Measurements from ENCODE around the gene OR51B4.
"Not testable (repeated sequence)": the region's sequence is repeated elsewhere in the genome, so short reads cannot be mapped to it uniquely, and the experiment has no call there.

OR51B4 gene, protein sequence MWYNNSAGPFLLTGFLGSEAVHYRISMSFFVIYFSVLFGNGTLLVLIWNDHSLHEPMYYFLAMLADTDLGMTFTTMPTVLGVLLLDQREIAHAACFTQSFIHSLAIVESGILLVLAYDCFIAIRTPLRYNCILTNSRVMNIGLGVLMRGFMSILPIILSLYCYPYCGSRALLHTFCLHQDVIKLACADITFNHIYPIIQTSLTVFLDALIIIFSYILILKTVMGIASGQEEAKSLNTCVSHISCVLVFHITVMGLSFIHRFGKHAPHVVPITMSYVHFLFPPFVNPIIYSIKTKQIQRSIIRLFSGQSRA

DNA sequence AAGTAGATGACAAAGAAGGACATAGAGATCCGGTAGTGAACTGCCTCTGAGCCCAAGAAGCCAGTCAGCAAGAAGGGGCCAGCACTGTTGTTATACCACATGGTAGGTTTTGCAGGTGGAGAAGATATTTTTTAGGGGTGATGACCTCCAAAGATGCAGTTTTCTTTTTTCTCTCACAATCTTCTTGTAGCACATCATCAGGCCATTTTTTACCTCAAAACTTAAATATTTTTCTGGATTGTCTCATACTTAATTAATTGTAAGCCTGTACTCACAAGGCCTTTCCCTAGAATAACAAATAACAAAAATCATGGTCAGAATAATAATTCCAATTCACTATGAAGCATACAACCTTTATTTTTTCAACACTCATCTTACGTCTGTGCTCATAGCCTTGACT, at the start of gene OR51B4:
Gene OR51B4, minus strand, starts transcription at position 101 of the 400 bp plus-strand sequence. Its CDS starts 0 bp downstream, at position 101.
- TF ChIP-seq ZNF274 (IDR thresholded peaks at IDR 0.05; ENCODE audit: low read depth, low read length), result no peak
- no peak within 1 kb of the TSS for H3K4me3 ChIP-seq (ENCODE audit: low read length)

DNA sequence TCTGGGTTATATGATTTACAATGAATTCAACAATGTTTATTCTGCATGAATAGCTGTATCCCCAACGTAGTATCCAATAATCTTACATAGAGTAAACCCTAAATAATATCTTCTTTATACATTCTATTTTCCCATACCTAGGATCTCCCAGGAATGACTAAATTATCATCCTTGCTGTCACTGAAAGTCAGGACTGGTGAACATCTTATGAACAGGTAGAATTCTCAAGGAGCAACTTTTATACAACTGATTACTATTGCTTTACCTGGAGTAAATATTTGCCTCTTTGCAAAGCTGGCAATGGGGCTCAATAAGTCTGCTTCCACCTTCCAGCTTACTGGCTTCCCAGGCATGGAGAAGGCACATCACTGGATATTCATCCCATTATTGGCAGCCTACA, 49.5 kb upstream of the OR51B4 start, which contains the start of gene OR51B6:
Gene OR51B6, plus strand, starts transcription at position 301 of the 400 bp plus-strand sequence. Its CDS starts 0 bp downstream, at position 301.
- no peak for TF ChIP-seq ZNF274 (IDR thresholded peaks at IDR 0.05; ENCODE audit: low read depth, low read length)
- H3K4me3 ChIP-seq (ENCODE audit: low read length), result no peak within 1 kb of the TSS

DNA sequence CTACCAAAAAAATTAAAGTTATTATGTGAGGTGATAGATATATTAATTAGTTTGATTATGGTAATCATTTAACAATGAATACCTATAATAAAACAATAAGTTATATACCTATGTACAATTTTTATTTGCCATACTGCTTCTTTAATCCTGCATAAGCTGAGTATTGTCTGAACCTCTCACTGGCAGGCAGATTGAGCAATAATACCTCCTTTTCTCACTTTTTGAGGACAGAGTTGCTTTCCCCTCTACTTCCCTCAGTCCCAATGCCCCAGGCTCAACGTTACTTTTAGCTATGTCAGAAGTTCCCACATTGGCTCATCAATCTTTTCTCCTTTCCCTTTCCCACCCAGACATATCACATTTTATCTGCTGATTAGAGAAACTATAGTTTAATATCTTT, 47.8 kb upstream of the OR51B4 start:
- no peak overlapping the region for H3K4me3 ChIP-seq (ENCODE audit: low read length)
- TF ChIP-seq ZNF274 (IDR thresholded peaks at IDR 0.05; ENCODE audit: low read depth, low read length), result no peak

DNA sequence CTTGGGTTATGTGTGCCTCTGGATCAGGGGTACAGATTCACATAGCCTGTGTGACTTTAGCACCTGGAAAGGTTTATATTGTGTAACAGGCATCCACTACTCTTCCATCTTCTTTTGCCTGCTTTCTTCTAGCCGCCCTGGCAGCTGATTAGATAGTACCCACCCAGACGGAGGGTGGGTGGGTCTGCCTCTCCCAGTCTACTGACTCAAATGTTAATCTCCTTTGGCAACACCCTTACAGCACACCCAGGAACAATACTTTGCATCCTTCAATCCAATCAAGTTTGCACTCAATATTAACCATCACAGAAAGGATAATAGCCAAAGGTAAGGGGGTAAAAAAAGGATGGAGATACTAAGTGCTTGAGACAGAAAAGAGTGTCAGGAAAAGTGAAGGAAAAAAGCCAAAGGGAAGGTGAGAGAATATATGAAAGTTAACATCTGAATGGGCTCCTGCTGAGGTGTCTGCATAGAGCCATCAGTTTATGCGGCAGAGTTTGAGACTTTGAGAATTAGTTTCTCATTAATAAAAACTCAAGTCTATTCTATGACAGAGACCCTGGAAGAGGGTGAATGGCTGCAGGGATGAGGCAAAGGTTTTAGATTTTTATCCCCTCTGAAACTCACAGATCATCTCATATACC, 46.9 kb upstream of the OR51B4 start:
- no peak overlapping the region for H3K4me3 ChIP-seq (ENCODE audit: low read length)
- no peak for TF ChIP-seq ZNF274 (IDR thresholded peaks at IDR 0.05; ENCODE audit: low read depth, low read length)

DNA sequence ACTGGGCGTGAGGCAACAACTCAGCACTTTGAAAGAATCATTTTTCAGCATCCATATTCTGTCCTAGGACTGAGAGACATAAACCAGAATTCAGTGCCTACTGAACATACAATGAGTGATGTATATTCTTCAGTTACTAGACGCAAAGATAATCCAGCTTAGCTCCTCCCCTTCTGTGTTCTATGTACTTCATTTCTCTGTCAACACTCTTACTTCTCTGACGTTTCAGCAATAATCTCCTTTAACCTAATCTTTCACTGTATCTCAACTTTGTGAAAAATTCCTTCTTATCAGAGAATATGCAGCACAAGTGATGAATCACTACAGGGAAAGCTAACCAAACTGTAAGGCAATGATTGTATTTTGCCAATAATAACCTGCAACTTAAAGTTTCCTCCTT, 44.1 kb upstream of the OR51B4 start:
- H3K4me3 ChIP-seq (ENCODE audit: low read length), result no peak overlapping the region
- TF ChIP-seq ZNF274 (IDR thresholded peaks at IDR 0.05; ENCODE audit: low read depth, low read length), result no peak

DNA sequence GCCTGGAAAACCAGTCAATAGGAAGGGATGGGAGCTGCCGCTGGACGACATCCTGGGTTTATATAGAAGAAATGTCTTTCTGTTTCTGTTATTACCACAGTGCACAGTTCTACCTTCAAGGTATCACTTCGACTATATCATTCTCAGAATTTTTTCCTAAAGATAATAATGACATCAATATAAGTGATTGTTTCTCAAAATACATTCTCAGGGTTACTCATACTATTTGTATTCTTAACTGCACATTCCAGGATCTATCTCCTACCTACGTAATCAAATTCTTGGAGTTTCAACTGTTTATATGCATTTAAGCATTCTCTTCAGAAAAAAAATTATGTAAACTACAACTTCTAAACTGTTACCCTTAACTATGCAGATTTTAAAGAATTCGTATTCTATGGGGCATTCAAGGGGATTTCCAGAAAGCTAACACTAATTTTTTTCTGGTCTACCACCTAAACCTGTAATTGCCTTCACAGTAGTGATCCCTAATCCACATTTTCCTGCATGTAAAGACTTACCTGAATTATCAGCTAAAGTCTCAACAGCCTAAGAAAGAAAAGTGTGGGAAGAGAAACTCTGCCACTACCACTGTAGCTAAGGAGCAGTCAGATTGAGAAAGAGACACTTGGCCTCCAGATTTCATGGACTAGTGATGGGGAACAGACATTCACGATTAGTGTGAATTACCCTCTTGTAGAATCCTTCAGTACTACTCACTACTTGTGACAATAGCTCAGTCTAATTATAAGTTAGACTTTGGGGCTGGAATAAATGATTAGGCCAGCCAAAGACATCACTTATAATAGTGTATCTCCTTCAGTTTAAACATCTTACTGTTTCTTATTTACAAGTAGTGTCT, 42.0 kb upstream of the OR51B4 start, which contains the start of gene OR51B5:
Gene OR51B5, minus strand, starts transcription at position 51 of the 862 bp plus-strand sequence. Its CDS starts 0 bp downstream, at position 51.
- no peak for TF ChIP-seq ZNF274 (IDR thresholded peaks at IDR 0.05; ENCODE audit: low read depth, low read length)
- no peak within 1 kb of the TSS for H3K4me3 ChIP-seq (ENCODE audit: low read length)

DNA sequence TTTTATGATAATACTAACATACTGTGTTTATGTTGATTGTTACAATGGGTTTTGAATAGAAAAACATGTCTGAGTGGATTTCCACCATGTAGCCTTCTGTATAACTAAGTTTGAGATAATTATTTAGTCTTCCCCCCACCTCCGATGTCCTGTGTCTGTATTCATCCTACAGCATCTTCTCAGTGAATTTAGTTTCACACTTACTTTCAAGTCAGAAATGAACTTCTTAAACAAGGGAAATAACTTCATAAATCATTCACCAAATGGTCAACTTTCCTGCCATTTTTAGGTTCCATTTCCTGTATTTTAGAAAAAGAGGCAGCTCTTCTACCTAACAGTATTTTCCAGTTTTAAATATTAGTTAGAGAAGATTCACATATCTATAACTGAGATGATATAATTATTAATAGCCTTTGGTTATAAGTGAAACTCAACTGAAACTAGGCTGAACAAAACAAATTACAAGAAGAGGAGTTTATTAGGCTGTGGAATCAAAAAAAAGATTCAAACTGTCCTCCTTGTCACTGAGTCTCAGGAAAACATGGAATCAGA, 38.1 kb upstream of the OR51B4 start:
- no peak for TF ChIP-seq ZNF274 (IDR thresholded peaks at IDR 0.05; ENCODE audit: low read depth, low read length)

DNA sequence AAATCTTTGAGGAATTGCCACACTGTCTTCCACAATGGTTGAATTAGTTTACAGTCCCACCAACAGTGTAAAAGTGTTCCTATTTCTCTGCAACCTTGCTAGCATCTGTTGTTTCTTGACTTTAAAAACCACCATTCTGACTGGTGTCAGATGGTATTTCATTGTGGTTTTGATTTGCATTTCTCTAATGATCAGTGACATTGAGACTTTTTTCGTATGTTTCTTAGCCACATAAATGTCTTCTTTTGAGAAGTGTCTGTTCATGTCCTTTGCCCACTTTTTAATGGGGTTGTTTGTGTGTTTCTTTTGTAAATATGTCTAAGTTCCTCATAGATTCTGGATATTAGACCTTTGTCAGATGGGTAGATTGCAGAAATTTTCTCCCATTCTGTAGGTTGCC, 35.5 kb upstream of the OR51B4 start:
- not testable (repeated sequence) for H3K4me3 ChIP-seq (ENCODE audit: low read length)

More for the DNA sequence above, 38.1 kb upstream of the OR51B4 start:
- H3K4me3 ChIP-seq (ENCODE audit: low read length), result no peak overlapping the region

DNA sequence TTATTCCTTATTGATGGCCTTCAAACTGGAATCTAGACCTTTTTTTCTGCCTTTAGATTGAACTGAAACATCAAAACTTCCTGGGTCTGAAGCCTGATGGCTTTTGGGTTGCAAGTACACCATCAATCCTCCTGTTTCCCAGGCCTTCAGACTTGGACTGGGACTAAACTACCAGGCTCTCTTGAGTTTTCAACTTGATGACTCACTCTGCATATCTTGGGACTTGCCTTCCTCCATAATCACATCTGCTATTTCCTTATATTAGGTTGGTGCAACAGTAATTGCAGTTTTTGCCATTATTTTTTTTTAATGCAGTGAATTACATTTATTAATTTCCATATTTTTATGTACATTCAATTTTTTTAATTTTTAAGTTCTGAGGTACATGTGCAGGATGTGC, 34.6 kb upstream of the OR51B4 start:
- TF ChIP-seq ZNF274 (IDR thresholded peaks at IDR 0.05; ENCODE audit: low read depth, low read length), result no peak
- no peak overlapping the region for H3K4me3 ChIP-seq (ENCODE audit: low read length)

DNA sequence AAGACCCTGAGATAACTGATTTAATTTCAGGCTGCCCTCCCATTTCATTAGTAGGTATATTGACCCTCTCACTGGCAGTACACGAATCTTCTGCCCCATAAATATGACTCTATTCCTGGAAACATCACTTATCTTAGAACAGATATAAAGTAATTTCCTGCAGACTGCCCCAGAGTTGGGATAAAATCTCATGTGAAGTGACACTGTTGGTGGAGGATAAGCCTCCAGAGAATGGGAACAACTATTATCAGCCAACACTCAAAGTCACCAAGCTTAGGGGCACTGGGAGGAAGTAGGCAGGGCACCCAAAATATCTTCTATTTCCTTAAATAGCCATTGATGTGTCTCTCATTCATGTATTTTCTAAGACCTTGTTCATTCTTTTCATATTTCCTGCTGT, 33.4 kb upstream of the OR51B4 start:
- no peak for TF ChIP-seq ZNF274 (IDR thresholded peaks at IDR 0.05; ENCODE audit: low read depth, low read length)
- no peak overlapping the region for H3K4me3 ChIP-seq (ENCODE audit: low read length)

DNA sequence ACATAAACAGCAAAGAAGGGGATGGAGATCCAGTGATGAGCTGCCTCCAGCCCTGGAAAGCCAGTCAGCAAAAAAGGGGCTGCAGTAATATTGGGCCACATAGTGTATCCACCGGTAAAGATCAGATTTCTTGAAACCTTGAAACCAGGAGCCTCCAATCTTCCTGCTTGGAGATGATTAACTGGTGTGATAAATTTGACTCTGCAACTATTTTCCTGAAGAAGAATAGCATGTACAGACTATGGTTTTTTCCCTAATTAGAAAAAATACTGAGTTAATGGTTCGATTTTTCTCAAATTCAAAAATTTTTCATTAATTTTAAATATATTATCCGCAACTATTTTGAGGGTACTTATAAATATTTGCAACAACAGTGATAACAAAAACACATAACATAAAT, 22.5 kb upstream of the OR51B4 start, which contains the start of gene OR51B2:
Gene OR51B2, minus strand, starts transcription at position 101 of the 400 bp plus-strand sequence. Its CDS starts 0 bp downstream, at position 101.
- H3K4me3 ChIP-seq (ENCODE audit: low read length), result no peak within 1 kb of the TSS
- no peak for TF ChIP-seq ZNF274 (IDR thresholded peaks at IDR 0.05; ENCODE audit: low read depth, low read length)

DNA sequence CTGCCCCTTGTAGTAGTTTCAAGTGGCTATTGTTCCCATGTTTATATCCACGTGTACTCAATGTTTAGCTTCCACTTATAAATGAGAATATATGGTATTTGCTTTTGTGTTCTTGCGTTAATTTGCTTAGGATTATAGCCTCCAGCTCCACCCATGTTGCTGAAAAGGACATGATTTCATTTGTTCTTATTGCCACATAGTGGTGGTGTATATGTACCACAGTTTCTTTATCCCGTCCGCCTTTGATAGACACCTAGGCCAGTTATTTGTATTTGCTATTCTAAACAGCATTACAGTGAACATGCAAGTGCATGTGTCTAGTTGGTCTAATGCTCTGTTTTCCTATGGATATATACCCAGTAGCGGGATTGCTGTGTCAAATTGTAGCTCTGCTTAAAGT, 15.5 kb upstream of the OR51B4 start:
- no peak for TF ChIP-seq ZNF274 (IDR thresholded peaks at IDR 0.05; ENCODE audit: low read depth, low read length)

DNA sequence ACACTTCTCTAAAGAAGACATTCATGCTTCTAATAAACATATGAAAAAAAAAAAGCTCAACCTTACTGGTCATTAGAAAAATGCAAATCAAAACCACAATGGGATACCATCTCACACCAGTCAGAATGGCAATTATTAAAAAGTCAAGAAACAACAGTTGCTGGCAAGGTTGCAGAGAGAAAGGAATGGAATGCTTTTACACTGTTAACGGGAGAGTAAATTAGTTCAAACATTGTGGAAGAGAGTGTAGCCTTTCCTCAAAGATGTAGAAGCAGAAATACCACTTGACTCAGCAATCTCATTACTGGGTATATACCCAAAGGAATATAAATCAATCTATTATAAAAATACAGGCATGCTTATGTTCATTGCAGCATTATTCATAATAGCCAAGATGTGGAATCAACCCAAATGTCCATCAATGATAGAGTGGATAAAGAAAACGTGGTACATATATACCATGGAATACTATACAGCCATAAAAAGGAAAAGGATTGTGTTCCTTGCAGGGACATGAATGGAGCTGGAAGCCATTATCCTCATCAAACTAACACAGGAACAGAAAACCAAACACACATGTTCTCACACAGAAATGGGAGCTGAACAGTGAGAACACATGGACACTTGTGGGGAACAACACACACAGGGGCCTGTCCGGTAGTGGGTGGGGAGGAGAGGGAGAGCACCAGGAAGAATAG, 11.7 kb upstream of the OR51B4 start:
- not testable (repeated sequence) for H3K4me3 ChIP-seq (ENCODE audit: low read length)

More for the DNA sequence above, 15.5 kb upstream of the OR51B4 start:
- no peak overlapping the region for H3K4me3 ChIP-seq (ENCODE audit: low read length)
